ENCODE results near the gene RANBP17. TPM values are rescaled to one million over a fixed set of nuclear protein-coding genes. Genes with fewer than 3 reads are reported as not detected.

The RANBP17 gene
- total RNA-seq, 1 experiment from 2014 or later: 6.0 TPM

DNA sequence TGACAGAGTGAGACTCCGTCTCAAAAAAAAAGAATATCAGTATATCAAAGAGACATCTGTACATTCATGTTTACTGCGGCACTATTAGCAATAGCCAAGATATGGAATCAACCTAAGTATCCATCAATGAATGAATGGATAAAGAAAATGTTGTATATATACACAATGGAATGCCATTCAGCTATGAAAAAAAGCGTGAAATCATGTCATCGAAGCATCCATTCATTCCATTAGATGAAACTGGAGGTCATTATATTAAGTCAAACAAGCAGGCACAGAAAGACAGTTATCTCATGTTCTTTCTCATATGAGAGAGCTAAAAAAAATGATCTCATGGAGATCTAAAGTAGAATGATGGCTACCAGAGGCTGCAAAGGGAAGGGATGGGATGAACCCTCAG is 266.3 kb downstream of the RANBP17 start:
- no peaks in the 10 kb centered on the region for H3K9me2 ChIP-seq (replicated peaks; ENCODE audit: low read length)
- no peaks in the 10 kb centered on the region for H3K36me3 ChIP-seq (ENCODE audit: low read depth, low read length)
- no peaks in the 10 kb centered on the region for H3K4me1 ChIP-seq (ENCODE audit: insufficient read depth, low read length)
- TF ChIP-seq, protein P1, sequence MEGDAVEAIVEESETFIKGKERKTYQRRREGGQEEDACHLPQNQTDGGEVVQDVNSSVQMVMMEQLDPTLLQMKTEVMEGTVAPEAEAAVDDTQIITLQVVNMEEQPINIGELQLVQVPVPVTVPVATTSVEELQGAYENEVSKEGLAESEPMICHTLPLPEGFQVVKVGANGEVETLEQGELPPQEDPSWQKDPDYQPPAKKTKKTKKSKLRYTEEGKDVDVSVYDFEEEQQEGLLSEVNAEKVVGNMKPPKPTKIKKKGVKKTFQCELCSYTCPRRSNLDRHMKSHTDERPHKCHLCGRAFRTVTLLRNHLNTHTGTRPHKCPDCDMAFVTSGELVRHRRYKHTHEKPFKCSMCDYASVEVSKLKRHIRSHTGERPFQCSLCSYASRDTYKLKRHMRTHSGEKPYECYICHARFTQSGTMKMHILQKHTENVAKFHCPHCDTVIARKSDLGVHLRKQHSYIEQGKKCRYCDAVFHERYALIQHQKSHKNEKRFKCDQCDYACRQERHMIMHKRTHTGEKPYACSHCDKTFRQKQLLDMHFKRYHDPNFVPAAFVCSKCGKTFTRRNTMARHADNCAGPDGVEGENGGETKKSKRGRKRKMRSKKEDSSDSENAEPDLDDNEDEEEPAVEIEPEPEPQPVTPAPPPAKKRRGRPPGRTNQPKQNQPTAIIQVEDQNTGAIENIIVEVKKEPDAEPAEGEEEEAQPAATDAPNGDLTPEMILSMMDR (conservative IDR thresholded peaks at IDR 0.05; ENCODE audit: low read depth, low read length): no peak
- H3K27ac ChIP-seq (ENCODE audit: low read length): no peak overlapping the region
- H2AFZ ChIP-seq (ENCODE audit: low read length): no peak overlapping the region
- no peak overlapping the region for H3K9ac ChIP-seq (ENCODE audit: low read length)
- intact Hi-C loops (cut with micrococcal nuclease): no loop called here
- H3K27me3 ChIP-seq (ENCODE audit: low read length): no peaks in the 10 kb centered on the region
- BruUV-seq (replicated peaks): no TSS peak
- DNase-seq (no peak), ATAC-seq (no peak)
- no peak overlapping the region for H3K4me3 ChIP-seq (ENCODE audit: low read length)
- H3K4me2 ChIP-seq (ENCODE audit: low read length): no peak overlapping the region
- CTCF ChIA-PET: no interaction called here
- POLR2A ChIA-PET (ENCODE audit: unreplicated experiment): no interaction called here
- no peaks in the 10 kb centered on the region for H3K79me2 ChIP-seq (ENCODE audit: low read length)
- H3K9me3 ChIP-seq (ENCODE audit: low read length): no peaks in the 10 kb centered on the region
- H3F3A ChIP-seq (ENCODE audit: low read length, unreplicated experiment): no peaks in the 10 kb centered on the region
- no peaks in the 10 kb centered on the region for H4K20me1 ChIP-seq (ENCODE audit: low read length)

GRCh38 chr5:171129308-171129707 is 267.5 kb downstream of the RANBP17 start:
- POLR2A ChIA-PET (ENCODE audit: unreplicated experiment): no interaction called here

DNA sequence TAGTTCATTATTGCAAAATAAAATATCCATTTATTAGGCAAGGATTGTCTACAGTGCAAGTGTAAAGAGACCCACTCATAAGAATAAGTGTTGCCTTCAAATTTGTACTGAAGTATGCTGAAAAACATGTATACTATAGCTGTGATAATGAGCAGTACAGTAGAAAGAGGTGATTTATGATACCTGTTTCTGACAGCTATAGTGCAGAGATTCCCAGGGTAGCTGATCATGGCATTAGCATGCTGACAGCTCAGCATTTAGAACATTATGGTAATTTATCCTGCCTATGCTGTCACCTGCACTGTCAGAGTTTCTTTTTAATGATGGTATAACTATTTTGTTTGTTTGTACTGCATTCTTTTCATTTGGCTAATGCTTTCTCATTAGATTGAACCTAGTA is 269.7 kb downstream of the RANBP17 start:
- intact Hi-C loops (cut with micrococcal nuclease): no loop called here
- Histone ChIP-seq H3K9me3 (ENCODE audit: low read length) (no peaks in the 10 kb centered on the region), H3K9ac (ENCODE audit: low read length) (no peak overlapping the region), H3K9me2 (replicated peaks; ENCODE audit: low read length) (no peaks in the 10 kb centered on the region), H4K20me1 (ENCODE audit: low read length) (no peaks in the 10 kb centered on the region), H3K4me1 (ENCODE audit: insufficient read depth, low read length) (peaks cover under 1% of the 10 kb centered on the region; the same call in 1 of the 2 replicates), H3K27ac (ENCODE audit: low read length) (no peak overlapping the region), H3K4me2 (ENCODE audit: low read length) (no peak overlapping the region), H3K79me2 (ENCODE audit: low read length) (no peaks in the 10 kb centered on the region), H3K4me3 (ENCODE audit: low read length) (no peak overlapping the region), H2AFZ (ENCODE audit: low read length) (no peak overlapping the region), H3F3A (ENCODE audit: low read length, unreplicated experiment) (no peaks in the 10 kb centered on the region), H3K27me3 (ENCODE audit: low read length) (no peaks in the 10 kb centered on the region), H3K36me3 (ENCODE audit: low read depth, low read length) (no peaks in the 10 kb centered on the region)
- ChIA-PET POLR2A (ENCODE audit: unreplicated experiment) (no interaction called here), CTCF (no interaction called here)
- TF ChIP-seq, protein P1 (conservative IDR thresholded peaks at IDR 0.05; ENCODE audit: low read depth, low read length): no peak
- TF ChIP-seq EZH2phosphoT487 (IDR thresholded peaks at IDR 0.05; ENCODE audit: borderline replicate concordance, low read length) (no peak), EZH2 (IDR thresholded peaks at IDR 0.05; ENCODE audit: low read length, unreplicated experiment) (no peak)
- ATAC-seq (no peak), DNase-seq (no peak)
- BruUV-seq (replicated peaks): no TSS peak

More at GRCh38 chr5:171129308-171129707, 267.5 kb downstream of the RANBP17 start:
- Histone ChIP-seq H3K79me2 (ENCODE audit: low read length) (no peaks in the 10 kb centered on the region), H3K27ac (ENCODE audit: low read length) (no peak overlapping the region), H3K9me2 (replicated peaks; ENCODE audit: low read length) (no peaks in the 10 kb centered on the region), H3K4me1 (ENCODE audit: insufficient read depth, low read length) (no peaks in the 10 kb centered on the region), H3K4me2 (ENCODE audit: low read length) (no peak overlapping the region), H3K4me3 (ENCODE audit: low read length) (no peak overlapping the region), H3K9me3 (ENCODE audit: low read length) (no peaks in the 10 kb centered on the region), H3K9ac (ENCODE audit: low read length) (no peak overlapping the region), H3F3A (ENCODE audit: low read length, unreplicated experiment) (no peaks in the 10 kb centered on the region), H3K36me3 (ENCODE audit: low read depth, low read length) (no peaks in the 10 kb centered on the region), H3K27me3 (ENCODE audit: low read length) (no peaks in the 10 kb centered on the region), H4K20me1 (ENCODE audit: low read length) (no peaks in the 10 kb centered on the region), H2AFZ (ENCODE audit: low read length) (no peak overlapping the region)
- no TSS peak for BruUV-seq (replicated peaks)
- CTCF ChIA-PET: no interaction called here
- DNase-seq (no peak), ATAC-seq (no peak)
- intact Hi-C loops (cut with micrococcal nuclease): no loop called here
- TF ChIP-seq EZH2 (IDR thresholded peaks at IDR 0.05; ENCODE audit: low read length, unreplicated experiment) (no peak), EZH2phosphoT487 (IDR thresholded peaks at IDR 0.05; ENCODE audit: borderline replicate concordance, low read length) (no peak)
- TF ChIP-seq, protein P1 (conservative IDR thresholded peaks at IDR 0.05; ENCODE audit: low read depth, low read length): no peak
